Measurements from ENCODE around the gene FGD5. TPM values are rescaled to one million over a fixed set of nuclear protein-coding genes. Genes with fewer than 3 reads are reported as not detected.

Gene FGD5
- total and polyA plus RNA-seq, 9 of the 15 experiments (the other 6 are each of a cell fraction or from before 2014, with no cell fraction given): 0.18 TPM; not detected in 8

- H3K4me2 ChIP-seq (ENCODE audit: insufficient read depth, low read length): no peak overlapping the region
- ATAC-seq (no peak), FAIRE-seq (no peak), DNase-seq (ENCODE audit: extremely low read depth in 1 of 4, low spot score in 3 of 4) (no peak)
- H3K9ac ChIP-seq (ENCODE audit: insufficient read depth in 1 of 2, low read depth in 2 of 2, low read length in 2 of 2): no peak overlapping the region
- H3K4me1 ChIP-seq (replicated peaks in 1 of 2; ENCODE audit: control insufficient read depth in 2 of 2, insufficient read depth in 2 of 2, low read length in 2 of 2): peaks cover 0 to 4% of the 10 kb centered on the region in 2 experiments; a peak in 1 of 5 replicates
- CTCF ChIA-PET (ENCODE audit: low intra/inter-chr PET ratio): no interaction called here
- in situ Hi-C loops (cut with MboI) (no loop called here), intact Hi-C loops (cut with micrococcal nuclease) (no loop called here)
- POLR2A ChIA-PET: interaction anchor here (0.6 to 2.3 kb wide), 4 partner anchors 8 to 20 kb away, joined by 3 to 8 read pairs (median 4); no protein-coding TSS in a partner anchor
- TF ChIP-seq ADNP (tag; IDR thresholded peaks at IDR 0.05) (no peak), STAT6 (CRISPR knock-in tag; IDR thresholded peaks at IDR 0.05) (no peak), ZKSCAN3 (CRISPR knock-in tag; IDR thresholded peaks at IDR 0.05) (no peak), NFATC3 (IDR thresholded peaks at IDR 0.05) (no peak), ARID1B (IDR thresholded peaks at IDR 0.05) (no peak), ZNF584 (CRISPR knock-in tag; IDR thresholded peaks at IDR 0.05; ENCODE audit: low read depth) (no peak), PML (IDR thresholded peaks at IDR 0.05; ENCODE audit: low read length) (no peak), ZFP30 (CRISPR knock-in tag; IDR thresholded peaks at IDR 0.05; ENCODE audit: borderline replicate concordance) (no peak)
- TF ChIP-seq, protein P1, sequence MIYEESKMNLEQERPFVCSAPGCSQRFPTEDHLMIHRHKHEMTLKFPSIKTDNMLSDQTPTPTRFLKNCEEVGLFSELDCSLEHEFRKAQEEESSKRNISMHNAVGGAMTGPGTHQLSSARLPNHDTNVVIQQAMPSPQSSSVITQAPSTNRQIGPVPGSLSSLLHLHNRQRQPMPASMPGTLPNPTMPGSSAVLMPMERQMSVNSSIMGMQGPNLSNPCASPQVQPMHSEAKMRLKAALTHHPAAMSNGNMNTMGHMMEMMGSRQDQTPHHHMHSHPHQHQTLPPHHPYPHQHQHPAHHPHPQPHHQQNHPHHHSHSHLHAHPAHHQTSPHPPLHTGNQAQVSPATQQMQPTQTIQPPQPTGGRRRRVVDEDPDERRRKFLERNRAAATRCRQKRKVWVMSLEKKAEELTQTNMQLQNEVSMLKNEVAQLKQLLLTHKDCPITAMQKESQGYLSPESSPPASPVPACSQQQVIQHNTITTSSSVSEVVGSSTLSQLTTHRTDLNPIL (CRISPR knock-in tag; IDR thresholded peaks at IDR 0.05): no peak
- TF ChIP-seq, protein P2, sequence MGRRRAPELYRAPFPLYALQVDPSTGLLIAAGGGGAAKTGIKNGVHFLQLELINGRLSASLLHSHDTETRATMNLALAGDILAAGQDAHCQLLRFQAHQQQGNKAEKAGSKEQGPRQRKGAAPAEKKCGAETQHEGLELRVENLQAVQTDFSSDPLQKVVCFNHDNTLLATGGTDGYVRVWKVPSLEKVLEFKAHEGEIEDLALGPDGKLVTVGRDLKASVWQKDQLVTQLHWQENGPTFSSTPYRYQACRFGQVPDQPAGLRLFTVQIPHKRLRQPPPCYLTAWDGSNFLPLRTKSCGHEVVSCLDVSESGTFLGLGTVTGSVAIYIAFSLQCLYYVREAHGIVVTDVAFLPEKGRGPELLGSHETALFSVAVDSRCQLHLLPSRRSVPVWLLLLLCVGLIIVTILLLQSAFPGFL (CRISPR knock-in tag; IDR thresholded peaks at IDR 0.05): no peak
- TF ChIP-seq, protein P3, sequence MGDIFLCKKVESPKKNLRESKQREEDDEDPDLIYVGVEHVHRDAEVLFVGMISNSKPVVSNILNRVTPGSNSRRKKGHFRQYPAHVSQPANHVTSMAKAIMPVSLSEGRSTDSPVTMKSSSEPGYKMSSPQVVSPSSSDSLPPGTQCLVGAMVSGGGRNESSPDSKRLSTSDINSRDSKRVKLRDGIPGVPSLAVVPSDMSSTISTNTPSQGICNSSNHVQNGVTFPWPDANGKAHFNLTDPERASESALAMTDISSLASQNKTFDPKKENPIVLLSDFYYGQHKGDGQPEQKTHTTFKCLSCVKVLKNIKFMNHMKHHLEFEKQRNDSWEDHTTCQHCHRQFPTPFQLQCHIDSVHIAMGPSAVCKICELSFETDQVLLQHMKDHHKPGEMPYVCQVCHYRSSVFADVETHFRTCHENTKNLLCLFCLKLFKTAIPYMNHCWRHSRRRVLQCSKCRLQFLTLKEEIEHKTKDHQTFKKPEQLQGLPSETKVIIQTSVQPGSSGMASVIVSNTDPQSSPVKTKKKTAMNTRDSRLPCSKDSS (IDR thresholded peaks at IDR 0.05; ENCODE audit: low read depth, partially characterized antibody): no peak
- H3K27ac ChIP-seq (ENCODE audit: extremely low read depth, low read depth, low read length): no peak overlapping the region
- 2% methylated on average over 13 of the region's 13 CpGs for WGBS (ENCODE audit: insufficient coverage, low coverage, missing lambda C conversion rate)
- no peaks in the 10 kb centered on the region for H3K9me3 ChIP-seq (replicated peaks; ENCODE audit: control insufficient read depth, insufficient read depth, low read depth, low read length)
- no peaks in the 10 kb centered on the region for H3K36me3 ChIP-seq (ENCODE audit: control insufficient read depth, insufficient read depth, low read length)
- H3K4me3 ChIP-seq: no peak overlapping the region
- BruUV-seq (replicated peaks): no TSS peak
- H3K9me1 ChIP-seq (ENCODE audit: control insufficient read depth, insufficient read depth, low read length): no peaks in the 10 kb centered on the region
- H4K20me1 ChIP-seq (replicated peaks; ENCODE audit: control insufficient read depth, insufficient read depth, low read length): peaks cover 21% of the 10 kb centered on the region
- no peaks in the 10 kb centered on the region for H3K79me2 ChIP-seq (ENCODE audit: control insufficient read depth, insufficient read depth, low read length)
- no peak overlapping the region for H2AFZ ChIP-seq (ENCODE audit: low read depth, low read length)
- H3K27me3 ChIP-seq (ENCODE audit: control insufficient read depth in 2 of 2, insufficient read depth in 2 of 2, low read length in 2 of 2): peaks cover 84 to 86% of the 10 kb centered on the region in 2 experiments
Measured at GRCh38 chr3:14823910-14824629, 5.3 kb downstream of the FGD5 start.

Data from K562 (cell line).